Parathyroid adenoma (tissue), 2 donors: ENCODE data around the gene SF3B3.
"Not testable (repeated sequence)": the region's sequence is repeated elsewhere in the genome, so short reads cannot be mapped to it uniquely, and the experiment has no call there.

Experiments used
- H2AFZ ChIP-seq: fragments of 300-600 bp; sonication (generic); one replicate; pipeline ENCODE4 v1.7.0; 2017; ENCODE audit warnings: antibody characterized with exemption, mild to moderate bottlenecking
- H3K27ac ChIP-seq: fragments of 300-600 bp; sonication (generic); one replicate; pipeline ENCODE4 v1.7.0; 2017
- H3K27me3 ChIP-seq: fragments of 300-600 bp; sonication (generic); one replicate; pipeline ENCODE4 v1.7.0; 2017; ENCODE audit warnings: low read length; ENCODE audit not compliant: control insufficient read depth, insufficient read depth
- H3K36me3 ChIP-seq: fragments of 300-600 bp; sonication (generic); one replicate; pipeline ENCODE4 v1.7.0; 2017; ENCODE audit warnings: low read length; ENCODE audit not compliant: control insufficient read depth, insufficient read depth
- H3K4me1 ChIP-seq: fragments of 300-600 bp; sonication (generic); one replicate; pipeline ENCODE4 v1.7.0; 2017; ENCODE audit warnings: control low read depth
- H3K4me2 ChIP-seq: fragments of 300-600 bp; sonication (generic); one replicate; pipeline ENCODE4 v1.7.0; 2017; ENCODE audit warnings: low read length
- H3K4me3 ChIP-seq: fragments of 300-600 bp; sonication (generic); one replicate; pipeline ENCODE4 v1.7.0; 2017; ENCODE audit warnings: low read depth, low read length
- H3K79me2 ChIP-seq: fragments of 300-600 bp; sonication (generic); one replicate; pipeline ENCODE4 v1.7.0; 2017; ENCODE audit warnings: control low read depth
- H3K9ac ChIP-seq: fragments of 300-600 bp; sonication (generic); one replicate; pipeline ENCODE4 v1.7.0; 2017; ENCODE audit warnings: mild to moderate bottlenecking
- H3K9me3 ChIP-seq: fragments of 300-600 bp; sonication (generic); one replicate; pipeline ENCODE4 v1.7.0; 2017; ENCODE audit warnings: low read length; ENCODE audit not compliant: control insufficient read depth
- TF ChIP-seq, protein P1 (sequence below): fragments of 300-600 bp; sonication (generic); IDR thresholded peaks from one replicate; pipeline ENCODE4 v1.7.0; 2017; ENCODE audit warnings: antibody characterized with exemption, mild to moderate bottlenecking
- donor health status: primary hyperparathyroidism.

SF3B3 gene

DNA sequence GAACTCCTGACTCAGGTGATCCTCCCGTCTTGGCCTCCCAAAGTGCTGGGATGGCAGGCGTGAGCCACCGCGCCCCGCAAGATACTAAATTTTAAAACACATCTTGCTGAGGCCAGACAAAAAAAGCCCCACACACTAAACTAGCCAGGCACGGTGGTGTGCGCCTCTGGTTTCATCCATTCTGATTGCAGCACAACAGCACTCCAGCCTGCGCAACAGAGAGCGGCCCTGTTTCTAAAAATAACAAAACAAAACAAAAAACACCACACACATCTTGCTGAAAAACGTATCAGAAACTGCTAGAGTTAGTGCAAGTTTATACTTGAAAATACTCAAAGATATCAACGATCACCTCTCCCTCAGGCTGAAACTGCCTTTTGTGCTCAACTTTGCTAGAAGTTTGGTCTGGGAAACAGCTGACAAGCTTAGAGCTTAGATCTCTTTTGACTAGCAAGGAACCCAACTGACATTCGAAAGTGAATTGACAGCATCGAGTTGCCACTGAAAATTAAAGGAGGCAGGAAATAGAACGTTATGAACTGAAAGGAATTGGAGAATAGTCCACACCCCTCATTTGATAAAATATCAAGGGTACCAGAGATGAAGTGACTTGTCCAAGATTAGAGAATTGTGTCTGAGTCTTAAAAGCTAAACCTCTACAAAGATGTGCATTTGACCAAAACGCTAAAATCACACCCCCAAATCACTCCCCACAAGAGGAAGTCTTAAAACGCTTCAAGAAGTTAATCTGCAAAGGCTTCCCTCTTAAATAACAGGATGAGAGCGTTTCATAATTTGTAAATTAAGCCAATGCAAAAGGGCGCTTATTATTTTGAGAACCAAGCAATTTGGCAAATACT, 1.2 kb upstream of the SF3B3 start:
- H3K4me1 ChIP-seq = peaks cover 7% of the 10 kb centered on the region
- H3K79me2 ChIP-seq = peaks cover 29% of the 10 kb centered on the region
- H3K27ac ChIP-seq = no peak overlapping the region
- no peaks in the 10 kb centered on the region for H3K36me3 ChIP-seq
- H3K4me3 ChIP-seq = peak overlapping the region; percentile 75
- H3K4me2 ChIP-seq = peak overlapping the region; percentile 97
- H3K9me3 ChIP-seq = no peaks in the 10 kb centered on the region
- TF ChIP-seq, protein P1, sequence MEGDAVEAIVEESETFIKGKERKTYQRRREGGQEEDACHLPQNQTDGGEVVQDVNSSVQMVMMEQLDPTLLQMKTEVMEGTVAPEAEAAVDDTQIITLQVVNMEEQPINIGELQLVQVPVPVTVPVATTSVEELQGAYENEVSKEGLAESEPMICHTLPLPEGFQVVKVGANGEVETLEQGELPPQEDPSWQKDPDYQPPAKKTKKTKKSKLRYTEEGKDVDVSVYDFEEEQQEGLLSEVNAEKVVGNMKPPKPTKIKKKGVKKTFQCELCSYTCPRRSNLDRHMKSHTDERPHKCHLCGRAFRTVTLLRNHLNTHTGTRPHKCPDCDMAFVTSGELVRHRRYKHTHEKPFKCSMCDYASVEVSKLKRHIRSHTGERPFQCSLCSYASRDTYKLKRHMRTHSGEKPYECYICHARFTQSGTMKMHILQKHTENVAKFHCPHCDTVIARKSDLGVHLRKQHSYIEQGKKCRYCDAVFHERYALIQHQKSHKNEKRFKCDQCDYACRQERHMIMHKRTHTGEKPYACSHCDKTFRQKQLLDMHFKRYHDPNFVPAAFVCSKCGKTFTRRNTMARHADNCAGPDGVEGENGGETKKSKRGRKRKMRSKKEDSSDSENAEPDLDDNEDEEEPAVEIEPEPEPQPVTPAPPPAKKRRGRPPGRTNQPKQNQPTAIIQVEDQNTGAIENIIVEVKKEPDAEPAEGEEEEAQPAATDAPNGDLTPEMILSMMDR = no peak
- H3K9ac ChIP-seq = no peak overlapping the region
- no peaks in the 10 kb centered on the region for H3K27me3 ChIP-seq
- peak overlapping the region; percentile 99 for H2AFZ ChIP-seq

DNA sequence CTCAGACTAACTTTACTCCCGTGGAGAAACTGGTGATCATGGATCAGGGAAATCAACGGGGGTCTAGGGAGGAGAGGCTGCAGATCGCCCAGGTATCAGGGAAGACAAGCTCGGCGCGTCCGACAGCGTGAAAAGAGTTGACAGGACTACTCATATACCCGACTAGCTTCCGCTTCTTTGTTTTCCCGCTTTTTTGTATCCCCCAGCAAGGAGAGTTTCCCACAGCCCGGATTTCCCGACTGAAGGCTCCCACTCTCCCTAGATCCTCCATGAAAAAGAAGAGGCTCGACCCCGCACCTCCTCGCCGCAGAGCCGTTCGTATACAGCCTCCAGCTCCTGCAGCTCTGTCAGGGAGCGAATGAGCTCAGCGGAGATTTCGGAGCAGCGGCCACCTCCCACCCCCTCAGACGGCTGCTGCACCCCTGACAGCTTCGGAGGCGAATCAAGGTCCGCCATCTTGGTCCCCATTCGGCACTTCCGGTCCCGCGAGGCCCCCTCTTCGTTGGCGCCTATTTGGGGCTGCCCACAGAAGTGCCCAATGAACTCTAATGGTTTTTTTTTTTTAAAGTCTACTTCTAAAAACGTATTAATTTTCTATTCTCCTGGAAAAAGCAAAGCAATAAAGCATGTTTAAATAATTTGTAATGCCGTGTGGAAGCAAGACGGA, 407 bp upstream of the SF3B3 start, which contains the start of gene COG4:
Gene COG4, minus strand, starts transcription at position 479 of the 667 bp plus-strand sequence. Its CDS starts 11 bp downstream, at position 468.
- Histone ChIP-seq H2AFZ (peak within 1 kb of the TSS; percentile 99), H3K36me3 (no peaks in the 10 kb centered on the region), H3K27me3 (no peaks in the 10 kb centered on the region), H3K9me3 (no peaks in the 10 kb centered on the region), H3K79me2 (peaks cover 35% of the 10 kb centered on the region), H3K4me1 (peaks cover 7% of the 10 kb centered on the region), H3K4me2 (peak within 1 kb of the TSS; percentile 97), H3K27ac (peak within 1 kb of the TSS; percentile 88), H3K9ac (peak within 1 kb of the TSS; percentile 87), H3K4me3 (peak within 1 kb of the TSS; percentile 75)
- TF ChIP-seq, protein P1 = no peak

DNA sequence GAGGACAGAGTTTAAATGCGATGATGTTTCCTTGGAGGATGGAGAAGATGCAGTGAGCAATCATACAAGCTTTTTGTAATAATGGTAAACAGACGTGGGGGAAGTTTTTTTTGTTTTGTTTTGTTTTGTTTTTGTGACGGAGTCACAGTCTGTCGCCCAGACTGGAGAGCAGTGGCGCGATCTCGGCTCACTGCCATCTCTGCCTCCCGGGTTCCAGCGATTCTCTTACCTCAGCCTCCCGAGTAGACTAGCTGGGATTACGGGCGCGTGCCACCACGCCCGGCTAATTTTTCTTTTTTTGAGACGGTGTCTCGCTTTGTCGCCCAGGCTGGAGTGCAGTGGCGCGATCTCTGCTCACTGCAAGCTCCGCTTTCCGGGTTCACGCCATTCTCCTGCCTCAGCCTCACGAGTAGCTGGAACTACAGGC, 796 bp downstream of the SF3B3 start:
- peak overlapping the region; percentile 75 for H3K4me3 ChIP-seq
- H3K4me1 ChIP-seq = not testable (repeated sequence)

DNA sequence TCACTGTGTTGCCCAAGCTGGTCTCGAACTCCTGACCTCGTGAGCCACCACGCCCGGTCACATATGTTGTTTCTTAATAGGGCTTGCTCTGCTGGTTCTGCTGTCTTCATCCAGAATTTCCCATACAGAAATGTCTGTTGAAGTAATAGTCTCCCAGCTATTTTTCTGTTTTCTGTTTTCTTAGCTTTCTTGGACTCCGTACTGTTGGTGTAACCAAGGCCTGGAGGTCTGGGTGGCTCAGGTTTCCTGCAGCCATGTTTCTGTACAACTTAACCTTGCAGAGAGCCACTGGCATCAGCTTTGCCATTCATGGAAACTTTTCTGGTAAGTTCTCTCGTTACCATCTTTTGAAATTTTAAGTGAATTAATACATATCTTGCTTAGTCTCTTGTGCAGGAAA, 2.8 kb downstream of the SF3B3 start:
- H3K9me3 ChIP-seq = no peaks in the 10 kb centered on the region
- no peak overlapping the region for H3K27ac ChIP-seq
- H3K27me3 ChIP-seq = no peaks in the 10 kb centered on the region
- H3K9ac ChIP-seq = no peak overlapping the region
- H3K4me1 ChIP-seq = peaks cover 7% of the 10 kb centered on the region
- TF ChIP-seq, protein P1 = no peak
- H3K4me3 ChIP-seq = no peak overlapping the region
- no peak overlapping the region for H3K4me2 ChIP-seq
- H3K36me3 ChIP-seq = no peaks in the 10 kb centered on the region
- H2AFZ ChIP-seq = no peak overlapping the region
- peaks cover 52% of the 10 kb centered on the region for H3K79me2 ChIP-seq

More for the DNA sequence above, 796 bp downstream of the SF3B3 start:
- H3K27ac ChIP-seq = peak overlapping the region; percentile 88
- H3K27me3 ChIP-seq, H3K36me3 ChIP-seq, H3K9me3 ChIP-seq: not testable (repeated sequence)
- H2AFZ ChIP-seq = peak overlapping the region; percentile 99
- H3K79me2 ChIP-seq = peaks cover 45% of the 10 kb centered on the region
- peak overlapping the region; percentile 87 for H3K9ac ChIP-seq
- H3K4me2 ChIP-seq = peak overlapping the region; percentile 97

DNA sequence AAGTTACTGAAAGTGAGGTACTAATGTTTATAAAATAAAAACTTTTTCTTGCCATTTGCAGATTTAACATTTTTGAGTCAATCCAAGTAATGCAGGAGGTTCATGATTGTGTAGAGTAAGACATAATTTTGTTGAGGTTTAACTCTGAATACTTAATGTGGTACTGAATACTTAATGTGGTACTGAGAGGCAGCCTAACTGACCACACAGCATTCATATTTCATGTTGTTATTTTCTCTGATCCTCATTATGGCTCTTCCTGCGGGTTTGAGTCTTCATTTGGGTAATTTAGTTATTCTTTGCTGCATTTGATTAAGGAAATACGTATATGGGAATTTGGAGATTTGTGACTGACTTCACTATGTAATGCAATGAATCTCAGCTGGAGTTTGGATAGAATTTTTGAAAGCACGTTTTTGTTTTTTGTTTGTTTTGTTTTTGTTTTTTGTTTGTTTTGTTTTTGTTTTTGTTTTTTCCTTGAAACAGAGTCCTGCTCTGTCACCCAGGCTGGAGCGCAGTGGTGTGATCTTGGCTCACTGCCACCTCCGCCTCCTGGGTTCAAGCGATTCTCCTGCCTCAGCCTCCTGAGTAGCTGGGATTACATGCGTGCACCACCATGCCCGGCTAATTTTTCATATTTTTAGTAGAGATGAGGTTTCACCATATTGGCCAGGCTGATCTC, 3.8 kb downstream of the SF3B3 start:
- Histone ChIP-seq H3K4me2 (no peak overlapping the region), H3K9ac (no peak overlapping the region), H3K36me3 (no peaks in the 10 kb centered on the region), H3K4me1 (peaks cover 7% of the 10 kb centered on the region), H3K4me3 (no peak overlapping the region), H3K27me3 (no peaks in the 10 kb centered on the region), H3K9me3 (no peaks in the 10 kb centered on the region), H3K79me2 (peaks cover 51% of the 10 kb centered on the region), H2AFZ (no peak overlapping the region), H3K27ac (no peak overlapping the region)
- TF ChIP-seq, protein P1 = no peak
